GM12892 (cell line): ENCODE measurements around the gene PRDX1.

Experiments used
- POLR2A ChIP-seq: IDR thresholded peaks from 2 replicates; pipeline ENCODE4 v1.6.1; 2011; ENCODE audit warnings: low read depth, low read length, control low read depth
- POLR2AphosphoS5 ChIP-seq: IDR thresholded peaks from 2 replicates; pipeline ENCODE4 v1.6.1; 2011; ENCODE audit warnings: low read depth, low read length, control low read depth
- TAF1 ChIP-seq: IDR thresholded peaks from 2 replicates; pipeline ENCODE4 v1.6.1; 2011; ENCODE audit warnings: low read depth, mild to moderate bottlenecking, control low read depth, low read length, borderline replicate concordance

DNA sequence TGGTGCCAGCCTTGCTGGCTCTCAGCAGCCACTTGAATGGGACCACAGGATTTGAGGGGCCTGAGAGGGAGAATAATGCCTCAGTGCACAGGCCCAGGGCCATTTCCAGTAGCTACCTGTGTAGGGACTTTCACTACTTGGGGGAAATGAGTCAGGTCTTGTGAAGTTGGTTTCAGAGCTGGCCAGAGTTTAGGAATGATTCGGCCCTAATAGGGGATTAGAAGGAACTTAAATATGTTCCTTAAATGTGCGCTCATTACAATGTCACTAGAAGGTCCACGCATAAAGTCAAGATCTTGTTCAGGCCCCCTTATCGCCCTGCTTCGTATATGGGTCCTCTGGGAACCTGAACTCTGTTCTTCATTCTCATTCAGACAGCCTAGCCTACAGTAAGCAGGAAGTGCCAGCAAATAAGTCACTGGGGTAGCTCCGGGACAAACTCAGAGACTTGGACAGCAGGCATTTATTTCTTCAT is 23.4 kb upstream of the PRDX1 start:
- no peak for TF ChIP-seq TAF1
- no peak; the same call in none of the 2 replicates for TF ChIP-seq POLR2A
- TF ChIP-seq POLR2AphosphoS5 = no peak
